Suprapubic skin (tissue), 3 donors: ENCODE measurements around the gene IGFBP6.

Experiments used
- EP300 ChIP-seq: sonication (generic); formaldehyde crosslinking; IDR thresholded peaks from one replicate; pipeline ENCODE4 v1.6.1; 2017; ENCODE audit warnings: antibody characterized with exemption
- TF ChIP-seq, protein P1 (sequence below), 2 donors: fragments of 200-600 bp in 1 of 2; fragments of 450-650 bp in 1 of 2; sonication (generic) in 1 of 2; IDR thresholded peaks; one replicate each; pipeline ENCODE4 v1.5.1; 2016 to 2019; ENCODE audit warnings: antibody characterized with exemption in 2 of 2, mild to moderate bottlenecking in 1 of 2, moderate library complexity in 1 of 2

DNA sequence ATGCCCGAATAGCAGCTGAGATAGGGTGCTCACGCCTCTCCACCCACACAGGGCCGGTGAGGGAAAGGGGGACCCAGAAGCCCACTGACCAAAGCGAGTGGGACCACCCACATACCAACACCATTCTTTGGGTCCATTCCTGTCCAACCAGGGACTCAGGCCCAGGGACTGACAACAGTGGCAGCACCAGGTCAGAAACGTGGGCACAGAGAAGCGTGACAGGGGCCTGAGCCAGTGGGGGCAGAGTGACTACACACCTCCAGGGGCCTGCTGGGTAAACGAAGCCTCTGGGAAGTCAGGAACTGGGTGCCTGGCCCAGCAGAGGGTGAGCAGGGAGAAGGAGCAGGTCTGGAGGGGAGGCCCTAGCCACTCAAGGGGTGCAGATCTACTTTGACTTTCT lies 32.0 kb upstream of the IGFBP6 start:
- TF ChIP-seq, protein P1, sequence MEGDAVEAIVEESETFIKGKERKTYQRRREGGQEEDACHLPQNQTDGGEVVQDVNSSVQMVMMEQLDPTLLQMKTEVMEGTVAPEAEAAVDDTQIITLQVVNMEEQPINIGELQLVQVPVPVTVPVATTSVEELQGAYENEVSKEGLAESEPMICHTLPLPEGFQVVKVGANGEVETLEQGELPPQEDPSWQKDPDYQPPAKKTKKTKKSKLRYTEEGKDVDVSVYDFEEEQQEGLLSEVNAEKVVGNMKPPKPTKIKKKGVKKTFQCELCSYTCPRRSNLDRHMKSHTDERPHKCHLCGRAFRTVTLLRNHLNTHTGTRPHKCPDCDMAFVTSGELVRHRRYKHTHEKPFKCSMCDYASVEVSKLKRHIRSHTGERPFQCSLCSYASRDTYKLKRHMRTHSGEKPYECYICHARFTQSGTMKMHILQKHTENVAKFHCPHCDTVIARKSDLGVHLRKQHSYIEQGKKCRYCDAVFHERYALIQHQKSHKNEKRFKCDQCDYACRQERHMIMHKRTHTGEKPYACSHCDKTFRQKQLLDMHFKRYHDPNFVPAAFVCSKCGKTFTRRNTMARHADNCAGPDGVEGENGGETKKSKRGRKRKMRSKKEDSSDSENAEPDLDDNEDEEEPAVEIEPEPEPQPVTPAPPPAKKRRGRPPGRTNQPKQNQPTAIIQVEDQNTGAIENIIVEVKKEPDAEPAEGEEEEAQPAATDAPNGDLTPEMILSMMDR (IDR thresholded peaks at IDR 0.05) = no peak
- no peak for TF ChIP-seq EP300
